Liver (tissue), 9 donors: ENCODE data around the gene CYP4X1. TPM values are rescaled to one million over a fixed set of nuclear protein-coding genes. Genes with fewer than 3 reads are reported as not detected.
"Not testable (repeated sequence)": the region's sequence is repeated elsewhere in the genome, so short reads cannot be mapped to it uniquely, and the experiment has no call there.

Experiments
- DNase-seq: peaks from one replicate; pipeline ENCODE4 v3.0.0-alpha.2; 2017; ENCODE audit warnings: low spot score
- H3K27ac ChIP-seq, 2 donors: one replicate each; pipeline ENCODE4 v1.7.0; 2013; ENCODE audit warnings: inconsistent platforms in 2 of 2, low read length in 2 of 2, control low read depth in 1 of 2, low read depth in 1 of 2, mild to moderate bottlenecking in 1 of 2
- H3K27me3 ChIP-seq, 4 donors: one replicate each; pipeline versions ENCODE4 v1.6.1 to v1.7.0; 2013; ENCODE audit warnings: low read length in 3 of 4, inconsistent platforms in 1 of 4, mild to moderate bottlenecking in 1 of 4, moderate library complexity in 1 of 4; ENCODE audit not compliant: control insufficient read depth in 4 of 4, insufficient read depth in 4 of 4
- H3K36me3 ChIP-seq, 4 donors: one replicate each; pipeline versions ENCODE4 v1.6.1 to v1.7.0; 2013; ENCODE audit warnings: low read length in 3 of 4, mild to moderate bottlenecking in 3 of 4, low read depth in 1 of 4, moderate library complexity in 1 of 4; ENCODE audit not compliant: control insufficient read depth in 4 of 4, insufficient read depth in 3 of 4
- H3K4me1 ChIP-seq, 4 donors: one replicate each; pipeline versions ENCODE4 v1.6.1 to v1.7.0; 2013; ENCODE audit warnings: low read length in 3 of 4, mild to moderate bottlenecking in 3 of 4, moderate library complexity in 1 of 4; ENCODE audit not compliant: control insufficient read depth in 4 of 4, insufficient read depth in 4 of 4
- H3K4me3 ChIP-seq, 3 donors: one replicate each; pipeline versions ENCODE4 v1.6.1 to v1.7.0; 2013; ENCODE audit warnings: low read length in 3 of 3, control low read depth in 1 of 3, low read depth in 1 of 3, mild to moderate bottlenecking in 1 of 3
- H3K9ac ChIP-seq, 2 donors: one replicate each; pipeline ENCODE4 v1.7.0; 2013; ENCODE audit warnings: low read length in 2 of 2, mild to moderate bottlenecking in 2 of 2, moderate library complexity in 2 of 2, control low read depth in 1 of 2, low read depth in 1 of 2
- H3K9me3 ChIP-seq, 4 donors: one replicate each; pipeline versions ENCODE4 v1.6.1 to v1.7.0; 2013; ENCODE audit warnings: low read length in 3 of 4; ENCODE audit not compliant: control insufficient read depth in 4 of 4
- EGR1 ChIP-seq, 2 donors: IDR thresholded peaks; 2 replicates each; pipeline ENCODE4 v1.6.1; 2016 to 2018; ENCODE audit warnings: antibody characterized with exemption in 2 of 2, low read depth in 2 of 2
- FOXA2 ChIP-seq: IDR thresholded peaks from 2 replicates; pipeline ENCODE4 v1.6.1; 2016; ENCODE audit warnings: antibody characterized with exemption
- HNF4A ChIP-seq, 2 donors: conservative IDR thresholded peaks; 2 replicates each; pipeline ENCODE4 v1.6.1; 2016; ENCODE audit warnings: antibody characterized with exemption in 2 of 2, mild to moderate bottlenecking in 2 of 2
- HNF4G ChIP-seq: IDR thresholded peaks from 2 replicates; pipeline ENCODE4 v1.6.1; 2016; ENCODE audit warnings: antibody characterized with exemption
- JUND ChIP-seq, 2 donors: IDR thresholded peaks; 2 replicates each; pipeline ENCODE4 v1.6.1; 2016; ENCODE audit warnings: antibody characterized with exemption in 2 of 2
- MAX ChIP-seq: IDR thresholded peaks from 2 replicates; pipeline ENCODE4 v1.6.1; 2016; ENCODE audit warnings: antibody characterized with exemption
- NR2F2 ChIP-seq: IDR thresholded peaks from 2 replicates; pipeline ENCODE4 v1.6.1; 2016; ENCODE audit warnings: antibody characterized with exemption
- RAD21 ChIP-seq, 2 donors: IDR thresholded peaks; 2 replicates each; pipeline ENCODE4 v1.6.1; 2016; ENCODE audit warnings: antibody characterized with exemption in 2 of 2, mild to moderate bottlenecking in 2 of 2
- REST ChIP-seq: IDR thresholded peaks from 2 replicates; pipeline ENCODE4 v1.6.1; 2016; ENCODE audit warnings: antibody characterized with exemption, mild to moderate bottlenecking
- RXRA ChIP-seq, 2 donors: IDR thresholded peaks; 2 replicates each; pipeline ENCODE4 v1.6.1; 2017 to 2018; ENCODE audit warnings: antibody characterized with exemption in 2 of 2, mild to moderate bottlenecking in 1 of 2
- TAF1 ChIP-seq: conservative IDR thresholded peaks from 2 replicates; pipeline ENCODE4 v1.6.1; 2016; ENCODE audit warnings: antibody characterized with exemption, mild to moderate bottlenecking
- YY1 ChIP-seq: IDR thresholded peaks from 2 replicates; pipeline ENCODE4 v1.6.1; 2016; ENCODE audit warnings: antibody characterized with exemption, mild to moderate bottlenecking
- ZBTB33 ChIP-seq: IDR thresholded peaks from 2 replicates; pipeline ENCODE4 v1.6.1; 2016; ENCODE audit warnings: antibody characterized with exemption
- WGBS: extraction: QIAGEN DNeasy Blood & Tissue Kit; methylation state at CpG from one replicate; pipeline ENCODE4 v1.1.7; 2013; 5-methylcytosine and 5-hydroxymethylcytosine counted together
- polyA plus RNA-seq, 2 donors: library from polyadenylated mRNA; stranded (reverse) in 1 of 2; unstranded in 1 of 2; fragments of 200-250 nt in 1 of 2; fragments of >200 nt in 1 of 2; fragmentation: Nextera tagmentation in 1 of 2; extraction: Ambion mirVana in 1 of 2; gene quantifications; one replicate each; pipeline versions ENCODE4 v1.2.1 to v1.2.3, GENCODE V29; 2013 to 2015
- total RNA-seq, 2 donors: library from RNA; depleted of rRNA; stranded (reverse); fragments of >200 nt; gene quantifications; one replicate each; pipeline ENCODE4 v1.2.3, GENCODE V29; 2014
- donor health status: healthy.
- donor health status: healthy.
- donor health status: healthy.
- donor health status: healthy.
- donor health status: healthy.

The CYP4X1 gene
- total and polyA plus RNA-seq, 4 donors, result 0.56 to 4.9 (median 2.0) TPM

GRCh38 chr1:47003896-47004403 lies 19.5 kb upstream of the CYP4X1 start:
- no peak for TF ChIP-seq MAX
- TF ChIP-seq REST, result no peak
- no peak for TF ChIP-seq JUND (IDR thresholded peaks at IDR 0.05)
- TF ChIP-seq NR2F2, result no peak
- no peak for TF ChIP-seq FOXA2
- TF ChIP-seq YY1, result no peak
- Histone ChIP-seq H3K9ac (no peak overlapping the region), H3K27me3 (no peaks in the 10 kb centered on the region), H3K36me3 (no peaks in the 10 kb centered on the region), H3K4me3 (no peak overlapping the region), H3K27ac (no peak overlapping the region), H3K4me1 (no peaks in the 10 kb centered on the region), H3K9me3 (no peaks in the 10 kb centered on the region)
- no peak for DNase-seq
- WGBS, result 94% methylated on average over 5 of the region's 5 CpGs

- not testable (repeated sequence) for H3K27ac ChIP-seq, H3K36me3 ChIP-seq, H3K4me1 ChIP-seq, H3K4me3 ChIP-seq, H3K9me3 ChIP-seq, H3K9ac ChIP-seq, H3K27me3 ChIP-seq, DNase-seq
- 91% methylated on average over 9 of the region's 9 CpGs for WGBS
Observed at GRCh38 chr1:47006437-47006836, 17.0 kb upstream of the CYP4X1 start.

- DNase-seq, result no peak
- TF ChIP-seq RAD21 (IDR thresholded peaks at IDR 0.05), result no peak
- TF ChIP-seq EGR1 (IDR thresholded peaks at IDR 0.05; ENCODE audit: low read depth in 2 of 2), result no peak
- no peak overlapping the region for H3K27ac ChIP-seq
- no peak overlapping the region for H3K9ac ChIP-seq
- WGBS, result 84% methylated on average over 2 of the region's 2 CpGs
- H3K27me3 ChIP-seq, result no peaks in the 10 kb centered on the region
- no peaks in the 10 kb centered on the region for H3K36me3 ChIP-seq
- H3K4me1 ChIP-seq, result no peaks in the 10 kb centered on the region
- no peak overlapping the region for H3K4me3 ChIP-seq
- no peaks in the 10 kb centered on the region for H3K9me3 ChIP-seq
Observed at GRCh38 chr1:47013293-47013692, 10.2 kb upstream of the CYP4X1 start.

GRCh38 chr1:47021070-47021469 lies 2.4 kb upstream of the CYP4X1 start:
- H3K9ac ChIP-seq, result no peak overlapping the region
- H3K4me3 ChIP-seq, result no peak overlapping the region
- H3K36me3 ChIP-seq, result no peaks in the 10 kb centered on the region
- DNase-seq, result no peak
- no peaks in the 10 kb centered on the region for H3K9me3 ChIP-seq
- no peaks in the 10 kb centered on the region for H3K27me3 ChIP-seq
- peaks cover 0 to 5% (median 0%) of the 10 kb centered on the region in 4 donors for H3K4me1 ChIP-seq
- H3K27ac ChIP-seq, result no peak overlapping the region
- 90% methylated on average over 2 of the region's 2 CpGs for WGBS
- TF ChIP-seq ZBTB33 (no peak), RAD21 (IDR thresholded peaks at IDR 0.05) (no peak), YY1 (no peak), HNF4A (conservative IDR thresholded peaks at IDR 0.05) (no peak), TAF1 (no peak), HNF4G (no peak), FOXA2 (no peak), EGR1 (IDR thresholded peaks at IDR 0.05; ENCODE audit: low read depth in 2 of 2) (no peak), RXRA (IDR thresholded peaks at IDR 0.05) (no peak), JUND (IDR thresholded peaks at IDR 0.05) (no peak), REST (no peak)
